Lung microvascular endothelial cell (primary cell): ENCODE measurements around the gene ZFR2. TPM values are rescaled to one million over a fixed set of nuclear protein-coding genes. Genes with fewer than 3 reads are reported as not detected.
"Not testable (repeated sequence)": the region's sequence is repeated elsewhere in the genome, so short reads cannot be mapped to it uniquely, and the experiment has no call there.

ENCODE experiments used
- DNase-seq, 2 donors: peaks; one replicate each; pipeline versions ENCODE4 v3.0.0 to v3.0.0-alpha.2; 2010; ENCODE audit warnings: low read depth in 2 of 2
- total RNA-seq: library from RNA; depleted of rRNA; stranded (reverse); fragments of >200 nt; gene quantifications from 2 replicates; pipeline ENCODE4 v1.2.1, GENCODE V29; 2014

The ZFR2 gene
- total RNA-seq, 1 donor from 2014 or later, result not detected

- DNase-seq, result no peak
Measured at GRCh38 chr19:3773814-3774515, 94.9 kb downstream of the ZFR2 start.

- DNase-seq, result no peak
Measured at GRCh38 chr19:3771906-3772455, 96.9 kb downstream of the ZFR2 start, which contains the start of gene RAX2. Gene RAX2, minus strand, starts transcription at chr19:3772228. Its CDS starts 486 bp downstream, at chr19:3771742.

- DNase-seq, result no peak
Measured at GRCh38 chr19:3771000-3771905, 97.6 kb downstream of the ZFR2 start.

- DNase-seq, result no peak
Measured at GRCh38 chr19:3770136-3770999, 98.5 kb downstream of the ZFR2 start.

- DNase-seq, result no peak
Measured at GRCh38 chr19:3769494-3769893, 99.3 kb downstream of the ZFR2 start.

- DNase-seq, result no peak
Measured at GRCh38 chr19:3768748-3769099, 100.1 kb downstream of the ZFR2 start.

GRCh38 chr19:3768015-3768747 is 100.7 kb downstream of the ZFR2 start:
- peak; percentile 22 to 47 for DNase-seq

- DNase-seq, result no peak
Measured at GRCh38 chr19:3767050-3767449, 101.8 kb downstream of the ZFR2 start.

- no peak for DNase-seq
Measured at GRCh38 chr19:3766520-3766919, 102.3 kb downstream of the ZFR2 start.

- peak in 1 of 2 donors; percentile 40 for DNase-seq
Measured at GRCh38 chr19:3765757-3766156, 103.1 kb downstream of the ZFR2 start.

GRCh38 chr19:3765121-3765520 is 103.7 kb downstream of the ZFR2 start:
- peak in 1 of 2 donors; percentile 67 for DNase-seq

GRCh38 chr19:3762501-3763459 is 106.1 kb downstream of the ZFR2 start, which contains the start of gene MRPL54:
Gene MRPL54, plus strand, starts transcription at chr19:3762682. Its CDS starts 19 bp downstream, at chr19:3762701.
- DNase-seq, result peak; percentile 98 to 99

- no peak for DNase-seq
Measured at GRCh38 chr19:3762130-3762473, 106.7 kb downstream of the ZFR2 start.

- peak; percentile 91 to 95 for DNase-seq
Measured at GRCh38 chr19:3761382-3762129, 107.3 kb downstream of the ZFR2 start, which contains the start of gene APBA3. Gene APBA3, minus strand, starts transcription at chr19:3761692. Its CDS starts 1,428 bp downstream, at chr19:3760264.

GRCh38 chr19:3760871-3761361 is 107.9 kb downstream of the ZFR2 start:
- DNase-seq, result peak in 1 of 2 donors; percentile 18

GRCh38 chr19:3759482-3760254 is 109.2 kb downstream of the ZFR2 start:
- DNase-seq, result no peak

- not testable (repeated sequence) for DNase-seq
Measured at GRCh38 chr19:3758297-3758696, 110.5 kb downstream of the ZFR2 start.

- not testable (repeated sequence) for DNase-seq
Measured at GRCh38 chr19:3757705-3758104, 111.1 kb downstream of the ZFR2 start.
